ENCODE measurements around the gene TRPV4.

- TF ChIP-seq CTCF (IDR thresholded peaks at IDR 0.05) (no peak), POLR2A (IDR thresholded peaks at IDR 0.05) (no peak)
These were observed 5.3 kb downstream of the TRPV4 start for GRCh38 chr12:109827566-109828550.

Data from testis (tissue), 2 donors.